Astrocyte (in vitro differentiated cells and primary cell): ENCODE data around the gene GNAO1. TPM values are rescaled to one million over a fixed set of nuclear protein-coding genes. Genes with fewer than 3 reads are reported as not detected.

Experiments used
- DNase-seq: peaks from one replicate; pipeline ENCODE4 v3.0.0-alpha.2; 2010; ENCODE audit warnings: low read depth
- FAIRE-seq: peaks from 2 replicates; lab custom pipeline; 2011; peaks lifted over from hg19 to GRCh38; lab: Jason Lieb, UNC
- H2AFZ ChIP-seq: 2 replicates; pipeline ENCODE4 v1.6.0; 2012; ENCODE audit warnings: low read depth, low read length, inconsistent platforms
- H3K27ac ChIP-seq: 2 replicates; pipeline ENCODE4 v1.5.1; 2011; ENCODE audit warnings: low read depth, low read length, inconsistent platforms
- H3K27me3 ChIP-seq: 2 replicates; pipeline ENCODE4 v1.6.0; 2011; ENCODE audit warnings: low read length, inconsistent platforms; ENCODE audit not compliant: insufficient read depth
- H3K36me3 ChIP-seq: 2 replicates; pipeline ENCODE4 v1.5.1; 2011; ENCODE audit warnings: low read length, inconsistent platforms; ENCODE audit not compliant: insufficient read depth
- H3K4me1 ChIP-seq: 2 replicates; pipeline ENCODE4 v1.5.1; 2011; ENCODE audit warnings: low read length, inconsistent platforms; ENCODE audit not compliant: insufficient read depth
- H3K4me2 ChIP-seq: 2 replicates; pipeline ENCODE4 v1.6.0; 2012; ENCODE audit warnings: low read length, inconsistent platforms
- H3K4me3 ChIP-seq: 2 replicates; pipeline ENCODE4 v1.5.1; 2011; ENCODE audit warnings: low read depth, mild to moderate bottlenecking, low read length, inconsistent platforms; ENCODE audit not compliant: insufficient read depth
- H3K79me2 ChIP-seq: 2 replicates; pipeline ENCODE4 v1.6.0; 2012; ENCODE audit warnings: mild to moderate bottlenecking, low read length, inconsistent platforms; ENCODE audit not compliant: insufficient read depth
- H3K9ac ChIP-seq: 2 replicates; pipeline ENCODE4 v1.6.0; 2012; ENCODE audit warnings: mild to moderate bottlenecking, low read length, inconsistent platforms
- H3K9me3 ChIP-seq: 2 replicates; pipeline ENCODE4 v1.5.1; 2012; ENCODE audit warnings: low read depth, mild to moderate bottlenecking, low read length, inconsistent platforms; ENCODE audit not compliant: insufficient read depth
- H4K20me1 ChIP-seq: 2 replicates; pipeline ENCODE4 v1.6.0; 2012; ENCODE audit warnings: low read length, inconsistent platforms; ENCODE audit not compliant: insufficient read depth
- H3K27ac Mint-ChIP-seq: one replicate; pipeline ENCODE4 v1.8.0; 2021; ENCODE audit warnings: mild to moderate bottlenecking, mixed read lengths; ENCODE audit not compliant: unreplicated experiment
- H3K27me3 Mint-ChIP-seq: one replicate; pipeline ENCODE4 v1.8.0; 2021; ENCODE audit warnings: low read depth, mixed read lengths; ENCODE audit not compliant: unreplicated experiment
- H3K36me3 Mint-ChIP-seq: one replicate; pipeline ENCODE4 v1.8.0; 2021; ENCODE audit warnings: low read depth, mixed read lengths; ENCODE audit not compliant: unreplicated experiment
- H3K4me1 Mint-ChIP-seq: one replicate; pipeline ENCODE4 v1.8.0; 2021; ENCODE audit warnings: low read depth, mixed read lengths; ENCODE audit not compliant: unreplicated experiment
- H3K4me3 Mint-ChIP-seq: one replicate; pipeline ENCODE4 v1.8.0; 2021; ENCODE audit warnings: mild to moderate bottlenecking, moderate library complexity, mixed read lengths; ENCODE audit not compliant: unreplicated experiment
- H3K9me3 Mint-ChIP-seq: one replicate; pipeline ENCODE4 v1.8.0; 2021; ENCODE audit warnings: mild to moderate bottlenecking, mixed read lengths; ENCODE audit not compliant: unreplicated experiment
- CTCF ChIP-seq: IDR thresholded peaks from 2 replicates; pipeline ENCODE4 v1.5.1; 2011; ENCODE audit warnings: low read depth, mild to moderate bottlenecking, inconsistent platforms, low read length, moderate library complexity; ENCODE audit not compliant: insufficient read depth
- EZH2 ChIP-seq: IDR thresholded peaks from 2 replicates; pipeline ENCODE4 v1.6.1; 2012; ENCODE audit warnings: mild to moderate bottlenecking, low read length, inconsistent platforms; ENCODE audit not compliant: insufficient read depth
- total RNA-seq: library from RNA; stranded (reverse); gene quantifications from 2 replicates; pipeline ENCODE4 v1.2.1, GENCODE V29; 2021

The GNAO1 gene
- total RNA-seq, 1 donor from 2014 or later = 1.7 TPM

- Mint-ChIP-seq H3K4me3 (no peak overlapping the region), H3K4me1 (peaks cover 21% of the 10 kb centered on the region), H3K36me3 (no peaks in the 10 kb centered on the region), H3K27ac (no peak overlapping the region), H3K27me3 (peaks cover 2% of the 10 kb centered on the region), H3K9me3 (no peaks in the 10 kb centered on the region)
- H3K4me1 ChIP-seq = peaks cover 43% of the 10 kb centered on the region
- no peak for FAIRE-seq
- no peaks in the 10 kb centered on the region for H4K20me1 ChIP-seq
- no peak overlapping the region for H2AFZ ChIP-seq
- H3K79me2 ChIP-seq = no peaks in the 10 kb centered on the region
- H3K36me3 ChIP-seq = no peaks in the 10 kb centered on the region
- H3K4me3 ChIP-seq = no peak overlapping the region
- no peaks in the 10 kb centered on the region for H3K27me3 ChIP-seq
- TF ChIP-seq CTCF (no peak), EZH2 (no peak)
- H3K4me2 ChIP-seq = no peak overlapping the region
- H3K27ac ChIP-seq = no peak overlapping the region
- H3K9ac ChIP-seq = no peak overlapping the region
- DNase-seq = no peak
- H3K9me3 ChIP-seq = no peaks in the 10 kb centered on the region
Observed at GRCh38 chr16:56297684-56298083, 106.4 kb downstream of the GNAO1 start.

- Mint-ChIP-seq H3K4me1 (peaks cover 21% of the 10 kb centered on the region), H3K27me3 (peaks cover 2% of the 10 kb centered on the region), H3K9me3 (no peaks in the 10 kb centered on the region), H3K36me3 (no peaks in the 10 kb centered on the region), H3K27ac (no peak overlapping the region), H3K4me3 (no peak overlapping the region)
- no peaks in the 10 kb centered on the region for H3K79me2 ChIP-seq
- peaks cover under 1% of the 10 kb centered on the region for H3K27me3 ChIP-seq
- H4K20me1 ChIP-seq = no peaks in the 10 kb centered on the region
- no peaks in the 10 kb centered on the region for H3K9me3 ChIP-seq
- no peak overlapping the region for H3K4me2 ChIP-seq
- peaks cover 43% of the 10 kb centered on the region for H3K4me1 ChIP-seq
- TF ChIP-seq EZH2 (no peak), CTCF (no peak)
- no peak overlapping the region for H3K27ac ChIP-seq
- FAIRE-seq = no peak
- H3K9ac ChIP-seq = no peak overlapping the region
- H3K4me3 ChIP-seq = no peak overlapping the region
- no peak for DNase-seq
- H3K36me3 ChIP-seq = no peaks in the 10 kb centered on the region
- H2AFZ ChIP-seq = no peak overlapping the region
Observed at GRCh38 chr16:56298116-56298515, 106.8 kb downstream of the GNAO1 start.

- Histone ChIP-seq H3K4me1 (peaks cover 37% of the 10 kb centered on the region), H3K79me2 (no peaks in the 10 kb centered on the region), H3K9me3 (no peaks in the 10 kb centered on the region), H3K9ac (no peak overlapping the region), H3K4me2 (no peak overlapping the region), H3K27ac (no peak overlapping the region), H2AFZ (no peak overlapping the region), H3K27me3 (peaks cover 10% of the 10 kb centered on the region), H3K36me3 (no peaks in the 10 kb centered on the region), H4K20me1 (no peaks in the 10 kb centered on the region), H3K4me3 (no peak overlapping the region)
- H3K9me3 Mint-ChIP-seq = no peaks in the 10 kb centered on the region
- H3K36me3 Mint-ChIP-seq = no peaks in the 10 kb centered on the region
- DNase-seq (no peak), FAIRE-seq (no peak)
- H3K27ac Mint-ChIP-seq = no peak overlapping the region
- peaks cover 7% of the 10 kb centered on the region for H3K27me3 Mint-ChIP-seq
- H3K4me1 Mint-ChIP-seq = peaks cover 21% of the 10 kb centered on the region
- no peak overlapping the region for H3K4me3 Mint-ChIP-seq
- TF ChIP-seq CTCF (no peak), EZH2 (no peak)
Observed at GRCh38 chr16:56298948-56299596, 107.8 kb downstream of the GNAO1 start.
